HPDE6-E6E7 (cell line): Measurements from ENCODE around the gene DCTN2.
"Not testable (repeated sequence)": the region's sequence is repeated elsewhere in the genome, so short reads cannot be mapped to it uniquely, and the experiment has no call there.

ENCODE experiments used
- DNase-seq: peaks from one replicate; pipeline ENCODE4 v3.0.0; 2011; ENCODE audit warnings: missing footprints; ENCODE audit errors: extremely low spot score

The DCTN2 gene

GRCh38 chr12:57546438-57547287 lies at the start of gene DCTN2:
DCTN2 (minus strand) TSS chr12:57547192; CDS start chr12:57547063, 129 bp downstream.
- peak; percentile 99 for DNase-seq

GRCh38 chr12:57593187-57593586 lies 46.2 kb upstream of the DCTN2 start:
- DNase-seq: no peak

DNA sequence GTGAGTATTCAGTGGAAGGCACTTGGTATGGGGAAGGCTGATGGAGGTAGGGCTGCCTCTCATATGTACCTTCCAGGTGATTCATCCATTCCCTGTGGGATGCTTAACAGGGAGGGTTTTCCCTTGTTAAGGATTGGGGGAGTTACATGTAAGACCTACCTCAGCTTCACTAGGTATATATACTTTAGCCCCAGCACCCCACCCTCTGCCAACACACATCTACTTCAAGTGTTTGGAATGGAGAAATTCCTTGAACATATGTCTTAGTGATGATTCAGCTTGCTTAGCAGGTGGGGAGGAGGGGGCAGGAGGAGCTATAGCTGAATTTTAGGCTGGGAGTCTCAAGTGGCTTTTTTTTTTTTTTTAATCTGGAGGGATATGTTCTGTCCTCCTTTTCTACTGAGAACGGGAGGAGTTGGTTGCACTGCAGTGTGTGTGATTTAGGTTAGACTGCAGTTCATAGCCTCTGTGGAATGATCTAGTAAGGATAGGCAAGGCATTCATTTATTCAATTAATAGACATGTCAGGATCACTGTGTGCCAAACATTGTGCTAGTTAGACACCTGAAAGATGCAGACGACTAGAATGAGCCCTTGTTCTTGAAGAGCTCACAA lies 45.7 kb upstream of the DCTN2 start:
- no peak for DNase-seq

DNA sequence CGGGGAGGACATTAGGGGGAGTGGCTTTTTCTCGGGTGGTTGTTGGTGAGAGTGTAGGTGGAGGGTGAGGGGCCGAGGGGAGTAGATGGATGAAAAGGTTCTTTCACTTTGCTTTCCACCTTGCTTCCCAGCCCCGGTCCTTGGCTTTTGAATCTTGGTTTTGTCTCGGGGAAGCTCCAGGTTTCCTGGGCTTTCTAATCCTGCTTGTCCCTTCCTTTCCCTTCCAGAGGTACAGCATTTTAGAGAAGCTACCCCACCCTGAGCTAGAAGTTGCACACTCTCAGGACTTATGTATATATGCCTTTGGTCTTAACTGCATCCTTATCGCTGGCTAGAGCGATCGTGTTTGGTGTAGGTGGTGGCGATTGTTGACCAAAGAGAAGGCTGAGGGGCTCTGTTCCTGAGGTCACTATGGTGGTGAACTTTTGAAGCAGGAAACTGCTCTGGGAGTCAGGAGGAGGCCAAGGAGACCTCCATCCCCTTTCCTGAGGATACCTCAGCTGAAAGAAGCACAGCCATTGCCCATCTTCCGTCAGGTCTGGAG lies 44.9 kb upstream of the DCTN2 start:
- DNase-seq: no peak

- DNase-seq: peak; percentile 92
Measured at GRCh38 chr12:57590864-57591781, 44.1 kb upstream of the DCTN2 start, which contains the start of gene PIP4K2C. PIP4K2C (plus strand) TSS chr12:57591192; CDS start chr12:57591290, 98 bp downstream.

DNA sequence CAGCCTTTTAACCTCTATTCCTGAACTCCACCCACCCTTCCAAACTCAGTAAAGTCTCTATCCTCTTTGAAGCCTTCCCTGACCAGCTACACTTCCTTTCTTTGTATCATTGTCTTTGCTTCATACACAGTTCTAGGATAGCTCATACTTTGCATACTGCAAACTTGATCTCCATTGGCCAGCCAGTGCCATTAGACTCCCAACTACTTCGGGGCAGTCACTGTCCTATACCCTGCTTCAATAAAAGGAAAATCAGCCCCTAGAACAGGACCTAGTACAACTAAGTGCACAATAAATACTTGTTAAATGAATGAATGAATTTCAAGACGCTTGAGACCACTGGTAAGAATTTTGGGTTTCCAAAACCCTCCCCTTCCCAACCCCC lies 43.5 kb upstream of the DCTN2 start:
- no peak for DNase-seq

DNA sequence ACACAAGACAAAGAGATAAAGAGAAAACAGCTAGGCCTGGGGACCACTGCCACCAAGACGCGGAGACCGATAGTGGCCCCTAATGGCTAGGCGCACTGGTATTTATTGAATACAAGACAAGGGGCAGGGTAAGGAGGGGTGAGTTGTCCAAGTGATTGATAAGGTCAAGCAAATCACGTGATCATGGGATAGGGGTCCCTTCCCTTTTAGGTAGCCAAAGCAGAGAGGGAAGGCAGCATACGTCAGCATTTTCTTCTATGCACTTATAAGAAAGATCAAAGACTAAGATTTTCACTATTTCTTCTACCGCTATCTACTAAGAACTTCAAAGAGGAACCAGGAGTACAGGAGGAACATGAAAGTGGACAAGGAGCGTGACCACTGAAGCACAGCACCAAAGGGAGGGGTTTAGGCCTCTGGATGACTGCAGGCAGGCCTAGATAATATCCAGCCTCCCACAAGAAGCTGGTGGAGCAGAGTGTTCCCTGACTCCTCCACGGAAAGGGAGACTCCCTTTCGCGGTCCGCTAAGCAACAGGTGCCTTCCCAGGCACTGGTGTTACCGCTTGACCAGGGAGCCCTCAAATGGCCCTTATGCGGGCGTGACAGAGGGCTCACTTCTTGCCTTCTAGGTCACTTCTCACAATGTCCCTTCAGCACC lies 42.1 kb upstream of the DCTN2 start:
- DNase-seq: not testable (repeated sequence)

GRCh38 chr12:57586832-57587429 lies 39.9 kb upstream of the DCTN2 start:
- no peak for DNase-seq

DNA sequence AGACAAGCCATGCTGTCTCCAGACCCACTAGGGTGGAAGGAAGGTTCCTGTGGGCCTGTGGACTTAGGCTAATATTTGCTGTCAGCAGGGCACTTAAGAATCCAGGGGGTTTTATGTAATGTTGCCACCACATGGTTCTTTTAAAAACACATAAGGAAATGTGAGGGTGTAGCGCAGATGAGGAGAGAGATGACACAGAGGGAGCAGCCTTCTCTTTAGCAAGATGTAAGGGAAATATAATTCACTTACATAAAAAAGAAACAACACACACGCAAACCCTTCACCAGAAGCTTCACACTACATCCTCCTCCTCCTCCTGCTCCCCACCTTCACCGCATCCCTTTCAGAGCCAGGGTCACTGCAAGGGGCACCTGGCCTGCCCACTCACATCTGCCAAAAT lies 39.1 kb upstream of the DCTN2 start:
- no peak for DNase-seq

DNA sequence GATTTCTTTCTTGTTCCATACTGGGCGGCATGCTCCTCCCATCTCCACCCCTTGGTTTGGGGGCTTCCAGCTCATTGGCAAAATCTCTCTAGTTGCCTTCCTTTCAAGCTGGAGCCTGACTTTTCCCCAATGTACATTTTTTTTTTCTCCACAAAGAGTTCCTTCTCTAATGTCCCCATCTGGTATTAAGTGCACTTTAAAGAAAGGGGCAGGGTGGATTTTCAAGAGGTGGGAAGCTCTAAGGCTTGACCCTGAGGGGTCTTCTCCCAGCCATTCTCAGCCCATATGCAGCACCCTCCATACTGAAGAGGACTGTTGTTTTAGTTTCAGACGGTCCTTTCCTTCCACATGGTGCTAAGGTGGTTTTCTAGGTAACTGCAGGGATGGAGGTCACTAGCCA lies 38.2 kb upstream of the DCTN2 start:
- no peak for DNase-seq

- no peak for DNase-seq
Measured at GRCh38 chr12:57584690-57585089, 37.7 kb upstream of the DCTN2 start.

- DNase-seq: no peak
Measured at GRCh38 chr12:57584050-57584449, 37.1 kb upstream of the DCTN2 start.

- DNase-seq: peak; percentile 81
Measured at GRCh38 chr12:57583008-57583831, 36.2 kb upstream of the DCTN2 start.

DNA sequence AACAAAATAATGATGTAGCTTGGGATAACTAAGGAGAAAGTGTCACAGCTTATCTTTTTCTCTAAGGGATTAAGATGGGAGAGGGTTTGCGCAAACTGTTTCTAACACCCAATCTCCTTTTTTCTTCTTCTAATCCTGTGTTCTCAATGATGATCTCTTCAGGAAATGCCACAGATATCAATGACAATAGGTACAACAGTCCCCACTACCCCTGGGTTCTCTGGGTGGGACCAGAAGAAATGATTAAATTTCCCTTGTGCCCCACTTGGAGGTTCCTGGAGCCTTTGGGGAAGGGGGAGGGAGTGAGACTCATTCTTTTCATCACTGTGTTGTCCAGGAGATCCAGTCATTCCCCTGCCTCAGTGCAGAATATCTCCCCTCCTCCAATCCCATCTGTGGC lies 35.4 kb upstream of the DCTN2 start:
- DNase-seq: no peak

- no peak for DNase-seq
Measured at GRCh38 chr12:57581802-57582201, 34.8 kb upstream of the DCTN2 start.

DNA sequence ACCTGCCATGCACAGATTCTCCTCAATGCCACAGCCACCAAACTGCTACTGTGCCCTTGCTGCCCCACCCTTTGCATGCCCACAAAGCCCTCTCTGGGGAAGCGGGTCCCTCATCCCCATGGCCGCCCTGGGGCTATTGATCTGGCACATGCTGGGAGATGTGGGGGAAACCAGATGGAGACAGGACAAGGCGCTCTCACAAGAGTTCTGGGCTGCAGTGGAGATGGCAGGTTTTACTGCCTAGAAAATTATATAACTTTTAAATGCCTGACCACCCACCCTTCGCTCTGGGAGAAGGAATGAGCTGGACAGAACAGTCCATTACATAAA lies 33.4 kb upstream of the DCTN2 start:
- DNase-seq: no peak

- DNase-seq: no peak
Measured at GRCh38 chr12:57579677-57580465, 32.9 kb upstream of the DCTN2 start.

GRCh38 chr12:57579011-57579410 lies 32.0 kb upstream of the DCTN2 start:
- no peak for DNase-seq
